PFSK-1 (cell line): ENCODE results near the gene DNAJC5G.

Experiments
- FOXP2 ChIP-seq: optimal IDR thresholded peaks from 2 replicates; pipeline ENCODE3; 2011; ENCODE audit warnings: borderline replicate concordance, control low read depth, inconsistent platforms; ENCODE audit not compliant: insufficient read depth; ENCODE audit errors: extremely low read length, extremely low read depth
- POLR2AphosphoS5 ChIP-seq: IDR thresholded peaks from 2 replicates; pipeline ENCODE4 v1.6.1; 2012; ENCODE audit warnings: low read depth, mild to moderate bottlenecking, control low read depth, low read length, moderate library complexity
- REST ChIP-seq, 2 experiments: IDR thresholded peaks; 2 replicates each; pipeline versions ENCODE4 v1.6.1 to v1.8.0; 2011 to 2012; ENCODE audit warnings: low read depth in 2 of 2, low read length in 2 of 2, control low read depth in 1 of 2, inconsistent platforms in 1 of 2, mild to moderate bottlenecking in 1 of 2, moderate library complexity in 1 of 2; ENCODE audit not compliant: insufficient read depth in 1 of 2
- SIN3A ChIP-seq: IDR thresholded peaks from 2 replicates; pipeline ENCODE4 v1.6.1; 2012; ENCODE audit warnings: mild to moderate bottlenecking, low read length, moderate library complexity, borderline replicate concordance; ENCODE audit not compliant: insufficient read depth
- TAF1 ChIP-seq: IDR thresholded peaks from 2 replicates; pipeline ENCODE4 v1.6.1; 2012; ENCODE audit warnings: low read length, control low read depth, borderline replicate concordance; ENCODE audit not compliant: insufficient read depth

DNAJC5G gene

DNA sequence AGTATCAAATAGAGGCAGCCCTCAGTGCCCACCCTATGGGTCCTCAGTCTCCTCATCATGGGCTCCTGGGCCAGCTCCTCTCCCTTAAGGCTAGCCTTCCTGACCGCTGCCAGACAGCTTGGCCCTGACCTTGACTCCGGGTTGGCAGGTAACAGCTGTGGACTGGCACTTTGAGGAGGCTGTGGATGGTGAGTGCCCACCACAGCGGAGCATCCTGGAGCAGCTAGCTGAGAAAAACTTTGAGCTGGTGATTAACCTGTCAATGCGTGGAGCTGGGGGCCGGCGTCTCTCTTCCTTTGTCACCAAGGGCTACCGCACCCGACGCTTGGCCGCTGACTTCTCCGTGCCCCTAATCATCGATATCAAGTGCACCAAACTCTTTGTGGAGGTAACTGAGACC lies 39.1 kb upstream of the DNAJC5G start:
- TF ChIP-seq TAF1 (no peak), FOXP2 (no peak), SIN3A (no peak), REST (IDR thresholded peaks at IDR 0.05; ENCODE audit: insufficient read depth in 1 of 2, low read depth in 2 of 2, low read length in 2 of 2) (no peak), POLR2AphosphoS5 (no peak)

GRCh38 chr2:27236626-27237025 lies 38.6 kb upstream of the DNAJC5G start:
- TF ChIP-seq TAF1 (no peak), POLR2AphosphoS5 (no peak), SIN3A (no peak), REST (IDR thresholded peaks at IDR 0.05; ENCODE audit: insufficient read depth in 1 of 2, low read depth in 2 of 2, low read length in 2 of 2) (no peak), FOXP2 (no peak)

DNA sequence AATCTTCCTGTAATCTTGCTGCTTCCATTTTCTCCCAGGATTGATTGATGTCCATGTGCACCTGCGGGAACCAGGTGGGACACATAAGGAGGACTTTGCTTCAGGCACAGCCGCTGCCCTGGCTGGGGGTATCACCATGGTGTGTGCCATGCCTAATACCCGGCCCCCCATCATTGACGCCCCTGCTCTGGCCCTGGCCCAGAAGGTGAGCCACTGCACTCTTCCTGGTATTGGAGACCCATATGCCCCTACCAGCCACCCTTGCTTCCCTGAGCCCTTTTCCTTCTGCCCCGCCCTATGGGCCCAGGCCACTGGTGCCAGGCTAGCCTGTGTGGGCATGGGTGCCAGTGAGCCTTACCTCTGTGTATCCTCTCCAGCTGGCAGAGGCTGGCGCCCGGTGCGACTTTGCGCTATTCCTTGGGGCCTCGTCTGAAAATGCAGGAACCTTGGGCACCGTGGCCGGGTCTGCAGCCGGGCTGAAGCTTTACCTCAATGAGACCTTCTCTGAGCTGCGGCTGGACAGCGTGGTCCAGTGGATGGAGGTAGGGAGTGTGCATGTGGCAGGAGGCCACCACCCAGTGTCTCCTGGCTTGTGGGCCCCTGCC lies 37.8 kb upstream of the DNAJC5G start:
- no peak for TF ChIP-seq FOXP2
- TF ChIP-seq TAF1 = no peak
- no peak for TF ChIP-seq POLR2AphosphoS5
- TF ChIP-seq SIN3A = no peak
- no peak for TF ChIP-seq REST (IDR thresholded peaks at IDR 0.05; ENCODE audit: insufficient read depth in 1 of 2, low read depth in 2 of 2, low read length in 2 of 2)

DNA sequence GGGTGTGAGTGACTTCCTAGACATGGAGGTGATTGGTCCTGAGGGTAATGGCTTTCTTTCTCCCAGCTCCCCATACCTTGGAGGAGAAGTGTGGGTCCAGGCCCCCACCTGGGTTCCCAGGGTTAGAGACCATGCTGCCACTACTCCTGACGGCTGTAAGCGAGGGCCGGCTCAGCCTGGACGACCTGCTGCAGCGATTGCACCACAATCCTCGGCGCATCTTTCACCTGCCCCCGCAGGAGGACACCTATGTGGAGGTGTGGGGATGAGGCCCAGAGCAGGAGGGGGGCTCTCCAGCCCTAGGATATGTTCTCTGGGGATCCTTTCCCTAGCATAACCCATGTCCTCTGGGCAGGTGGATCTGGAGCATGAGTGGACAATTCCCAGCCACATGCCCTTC lies 36.3 kb upstream of the DNAJC5G start:
- TF ChIP-seq TAF1 = no peak
- no peak for TF ChIP-seq REST (IDR thresholded peaks at IDR 0.05; ENCODE audit: insufficient read depth in 1 of 2, low read depth in 2 of 2, low read length in 2 of 2)
- TF ChIP-seq FOXP2 = no peak
- no peak for TF ChIP-seq POLR2AphosphoS5
- TF ChIP-seq SIN3A = no peak

GRCh38 chr2:27240406-27240805 lies 34.8 kb upstream of the DNAJC5G start:
- TF ChIP-seq POLR2AphosphoS5 (no peak), SIN3A (no peak), FOXP2 (no peak), REST (IDR thresholded peaks at IDR 0.05; ENCODE audit: insufficient read depth in 1 of 2, low read depth in 2 of 2, low read length in 2 of 2) (no peak), TAF1 (no peak)
